Peyer's patch (tissue), 4 donors: ENCODE measurements around the gene LGI1. TPM values are rescaled to one million over a fixed set of nuclear protein-coding genes. Genes with fewer than 3 reads are reported as not detected.
A peak's percentile ranks its signal among the peaks of the same experiment; 100 is the strongest.

Experiments used
- DNase-seq, 3 donors: peaks; one replicate each; pipeline ENCODE4 v3.0.0-alpha.2; 2017 to 2019
- H3K27ac ChIP-seq, 4 donors: fragments of 200-600 bp; sonication (generic); one replicate each; pipeline ENCODE4 v1.5.1; 2016 to 2019
- H3K27me3 ChIP-seq, 2 donors: fragments of 200-600 bp; sonication (generic); one replicate each; pipeline ENCODE4 v1.5.1; 2019
- H3K36me3 ChIP-seq, 3 donors: fragments of 200-600 bp; sonication (generic); one replicate each; pipeline ENCODE4 v1.5.1; 2016 to 2019
- H3K4me1 ChIP-seq, 4 donors: fragments of 200-600 bp; sonication (generic); one replicate each; pipeline ENCODE4 v1.5.1; 2016 to 2019
- H3K4me3 ChIP-seq, 4 donors: fragments of 200-600 bp; sonication (generic); 1 replicate in 3 of 4; 2 replicates in 1 of 4; pipeline ENCODE4 v1.5.1; 2016 to 2019; ENCODE audit warnings: mild to moderate bottlenecking in 1 of 4
- H3K9me3 ChIP-seq, 4 donors: fragments of 200-600 bp; sonication (generic); one replicate each; pipeline ENCODE4 v1.5.1; 2016 to 2019; ENCODE audit warnings: mild to moderate bottlenecking in 1 of 4
- CTCF ChIP-seq, 6 experiments: fragments of 450-650 bp in 4 of 6; fragments of 200-600 bp in 2 of 6; sonication (generic) in 1 of 6; IDR thresholded peaks; one replicate each; pipeline ENCODE4 v1.5.1; 2017 to 2019; ENCODE audit warnings: antibody characterized with exemption in 6 of 6, mild to moderate bottlenecking in 3 of 6, moderate library complexity in 1 of 6
- POLR2A ChIP-seq, 2 donors: fragments of 450-650 bp; IDR thresholded peaks; one replicate each; pipeline ENCODE4 v1.5.1; 2017; ENCODE audit warnings: antibody characterized with exemption in 2 of 2, mild to moderate bottlenecking in 2 of 2, moderate library complexity in 2 of 2
- total RNA-seq, 4 donors: library from RNA; depleted of rRNA; stranded (reverse); fragments of >200 nt; gene quantifications; one replicate each; pipeline ENCODE4 v1.1.0, GENCODE V29; 2016

The LGI1 gene
- total RNA-seq, 4 donors from 2014 or later = 1.1 to 1.9 TPM; not detected in 2

- no peak for TF ChIP-seq CTCF (IDR thresholded peaks at IDR 0.05)
- no peak for TF ChIP-seq POLR2A (IDR thresholded peaks at IDR 0.05)
- DNase-seq = peak in 1 of 3 donors; percentile 59
- H3K27me3 ChIP-seq = no peaks in the 10 kb centered on the region
- peak overlapping the region in 2 of 4 donors; percentile 36 to 44 for H3K27ac ChIP-seq
- H3K4me1 ChIP-seq = peaks cover 0 to 14% (median 0%) of the 10 kb centered on the region in 4 donors
- no peak overlapping the region for H3K4me3 ChIP-seq
- no peaks in the 10 kb centered on the region for H3K36me3 ChIP-seq
- no peaks in the 10 kb centered on the region for H3K9me3 ChIP-seq
Observed at GRCh38 chr10:93749218-93749799, 8.4 kb upstream of the LGI1 start.

GRCh38 chr10:93751124-93751523 lies 6.6 kb upstream of the LGI1 start:
- H3K27me3 ChIP-seq = no peaks in the 10 kb centered on the region
- TF ChIP-seq POLR2A (IDR thresholded peaks at IDR 0.05) (no peak), CTCF (IDR thresholded peaks at IDR 0.05) (no peak)
- peaks cover 0 to 14% (median 0%) of the 10 kb centered on the region in 4 donors for H3K4me1 ChIP-seq
- H3K9me3 ChIP-seq = no peaks in the 10 kb centered on the region
- DNase-seq = no peak
- H3K4me3 ChIP-seq = no peak overlapping the region
- H3K27ac ChIP-seq = no peak overlapping the region
- H3K36me3 ChIP-seq = no peaks in the 10 kb centered on the region

- DNase-seq = peak in 1 of 3 donors; percentile 58
- Histone ChIP-seq H3K4me1 (peaks cover 0 to 14% (median 0%) of the 10 kb centered on the region in 4 donors), H3K27ac (no peak overlapping the region), H3K36me3 (no peaks in the 10 kb centered on the region), H3K27me3 (no peaks in the 10 kb centered on the region), H3K4me3 (peak overlapping the region in 3 of 4 donors; percentile 5 to 25 (median 12)), H3K9me3 (no peaks in the 10 kb centered on the region)
- TF ChIP-seq CTCF (IDR thresholded peaks at IDR 0.05) = no peak
- no peak for TF ChIP-seq POLR2A (IDR thresholded peaks at IDR 0.05)
Observed at GRCh38 chr10:93751832-93752231, 5.9 kb upstream of the LGI1 start.

GRCh38 chr10:93752761-93753160 lies 5.0 kb upstream of the LGI1 start:
- TF ChIP-seq POLR2A (IDR thresholded peaks at IDR 0.05) (no peak), CTCF (IDR thresholded peaks at IDR 0.05) (no peak)
- Histone ChIP-seq H3K27me3 (no peaks in the 10 kb centered on the region), H3K9me3 (no peaks in the 10 kb centered on the region), H3K27ac (peak overlapping the region in 2 of 4 donors; percentile 7 to 28), H3K36me3 (no peaks in the 10 kb centered on the region), H3K4me1 (peaks cover 0 to 14% (median 0%) of the 10 kb centered on the region in 4 donors), H3K4me3 (no peak overlapping the region)
- no peak for DNase-seq

GRCh38 chr10:93753621-93754250 lies 4.0 kb upstream of the LGI1 start:
- Histone ChIP-seq H3K4me1 (peaks cover 0 to 14% (median 0%) of the 10 kb centered on the region in 4 donors), H3K9me3 (no peaks in the 10 kb centered on the region), H3K4me3 (no peak overlapping the region), H3K27me3 (no peaks in the 10 kb centered on the region), H3K27ac (peak overlapping the region in 1 of 4 donors; percentile 42), H3K36me3 (no peaks in the 10 kb centered on the region)
- no peak for DNase-seq
- TF ChIP-seq CTCF (IDR thresholded peaks at IDR 0.05) (no peak), POLR2A (IDR thresholded peaks at IDR 0.05) (no peak)
